ENCODE data around the gene SUPT3H.
"Not testable (repeated sequence)": the region's sequence is repeated elsewhere in the genome, so short reads cannot be mapped to it uniquely, and the experiment has no call there.

SUPT3H gene

DNA sequence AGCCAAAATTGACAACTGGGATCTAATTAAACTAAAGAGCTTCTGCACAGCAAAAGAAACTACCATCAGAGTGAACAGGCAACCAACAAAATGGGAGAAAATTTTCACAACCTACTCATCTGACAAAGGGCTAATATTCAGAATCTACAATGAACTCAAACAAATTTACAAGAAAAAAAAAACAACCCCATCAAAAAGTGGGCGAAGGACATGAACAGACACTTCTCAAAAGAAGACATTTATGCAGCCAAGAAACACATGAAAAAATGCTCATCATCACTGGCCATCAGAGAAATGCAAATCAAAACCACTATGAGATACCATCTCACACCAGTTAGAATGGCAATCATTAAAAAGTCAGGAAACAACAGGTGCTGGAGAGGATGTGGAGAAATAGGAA lies 310.3 kb downstream of the SUPT3H start:
- H3K27me3 ChIP-seq (ENCODE audit: control insufficient read depth in 2 of 2, insufficient read depth in 2 of 2, low read length in 2 of 2); H3K4me1 ChIP-seq (ENCODE audit: control insufficient read depth in 2 of 2, insufficient read depth in 2 of 2, low read length in 2 of 2); H3K36me3 ChIP-seq (ENCODE audit: control insufficient read depth in 2 of 2, insufficient read depth in 2 of 2, low read length in 2 of 2); H3K27ac ChIP-seq (ENCODE audit: low read depth in 2 of 2, low read length in 2 of 2); H3K9ac ChIP-seq (ENCODE audit: low read depth in 1 of 2, low read length in 2 of 2); H3K4me3 ChIP-seq (ENCODE audit: low read length in 2 of 2); H3K9me3 ChIP-seq (ENCODE audit: control insufficient read depth in 2 of 2, low read length in 2 of 2): not testable (repeated sequence)

DNA sequence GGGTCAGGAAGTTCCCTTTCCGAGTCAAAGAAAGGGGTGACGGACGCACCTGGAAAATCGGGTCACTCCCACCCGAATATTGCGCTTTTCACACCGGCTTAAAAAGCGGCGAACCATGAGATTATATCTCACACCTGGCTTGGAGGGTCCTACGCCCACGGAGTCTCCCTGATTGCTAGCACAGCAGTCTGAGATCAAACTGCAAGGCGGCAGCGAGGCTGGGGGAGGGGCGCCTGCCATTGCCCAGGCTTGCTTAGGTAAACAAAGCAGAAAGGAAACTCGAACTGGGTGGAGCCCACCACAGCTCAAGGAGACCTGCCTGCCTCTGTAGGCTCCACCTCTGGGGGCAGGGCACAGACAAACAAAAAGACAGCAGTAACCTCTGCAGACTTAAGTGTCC lies 315.1 kb downstream of the SUPT3H start:
- not testable (repeated sequence) for H3K27ac ChIP-seq (ENCODE audit: low read depth in 2 of 2, low read length in 2 of 2); H3K4me1 ChIP-seq (ENCODE audit: control insufficient read depth in 2 of 2, insufficient read depth in 2 of 2, low read length in 2 of 2); H3K4me3 ChIP-seq (ENCODE audit: low read length in 2 of 2)

DNA sequence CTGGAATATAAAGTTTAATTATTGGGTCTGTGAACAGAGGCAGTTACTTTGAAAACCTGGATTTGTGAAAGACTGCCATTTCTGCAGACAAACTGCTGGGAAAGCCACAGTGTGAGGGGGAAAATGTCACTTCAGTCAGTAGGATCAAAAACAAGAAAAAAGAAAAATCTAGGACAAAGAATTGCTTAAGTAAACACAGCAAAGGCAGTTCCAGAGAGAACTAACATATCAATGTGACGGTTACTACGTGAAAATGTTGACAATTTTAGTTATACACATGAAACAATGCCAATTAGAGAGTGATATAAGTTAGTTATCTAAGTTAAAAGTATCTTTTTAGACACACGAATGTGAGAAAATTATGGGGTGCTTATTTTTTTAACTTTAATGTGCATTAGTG lies 320.0 kb downstream of the SUPT3H start:
- Histone ChIP-seq H3K27me3 (ENCODE audit: control insufficient read depth in 2 of 2, insufficient read depth in 2 of 2, low read length in 2 of 2) (no peaks in the 10 kb centered on the region), H3K4me3 (ENCODE audit: low read length in 2 of 2) (no peak overlapping the region), H3K4me1 (ENCODE audit: control insufficient read depth in 2 of 2, insufficient read depth in 2 of 2, low read length in 2 of 2) (no peaks in the 10 kb centered on the region), H3K36me3 (ENCODE audit: control insufficient read depth in 2 of 2, insufficient read depth in 2 of 2, low read length in 2 of 2) (no peaks in the 10 kb centered on the region), H3K9me3 (ENCODE audit: control insufficient read depth in 2 of 2, low read length in 2 of 2) (no peaks in the 10 kb centered on the region), H3K9ac (ENCODE audit: low read depth in 1 of 2, low read length in 2 of 2) (no peak overlapping the region), H3K27ac (ENCODE audit: low read depth in 2 of 2, low read length in 2 of 2) (no peak overlapping the region)

More for the DNA sequence above, 315.1 kb downstream of the SUPT3H start:
- not testable (repeated sequence) for H3K36me3 ChIP-seq (ENCODE audit: control insufficient read depth in 2 of 2, insufficient read depth in 2 of 2, low read length in 2 of 2); H3K9me3 ChIP-seq (ENCODE audit: control insufficient read depth in 2 of 2, low read length in 2 of 2); H3K9ac ChIP-seq (ENCODE audit: low read depth in 1 of 2, low read length in 2 of 2); H3K27me3 ChIP-seq (ENCODE audit: control insufficient read depth in 2 of 2, insufficient read depth in 2 of 2, low read length in 2 of 2)

DNA sequence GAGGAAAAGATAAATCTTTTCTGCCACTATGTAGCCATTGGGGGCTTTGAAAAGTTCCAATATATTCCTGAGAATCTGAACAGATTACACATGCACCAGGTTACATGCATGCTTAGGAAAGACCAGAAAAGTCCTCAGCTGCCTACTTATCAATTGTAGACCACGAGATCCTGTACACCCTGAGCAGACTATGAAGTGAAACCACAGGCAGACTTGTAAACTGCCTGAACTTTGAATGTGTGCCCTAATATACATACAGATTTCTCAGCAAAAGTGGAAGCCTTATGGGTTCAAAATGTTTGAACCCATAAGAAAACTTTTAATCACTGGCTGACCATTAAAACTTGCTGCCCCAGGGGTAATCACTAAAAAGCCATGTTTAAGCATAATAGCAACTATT lies 323.1 kb downstream of the SUPT3H start:
- H3K4me3 ChIP-seq (ENCODE audit: low read length in 2 of 2): no peak overlapping the region
- H3K9me3 ChIP-seq (ENCODE audit: control insufficient read depth in 2 of 2, low read length in 2 of 2): no peaks in the 10 kb centered on the region
- H3K4me1 ChIP-seq (ENCODE audit: control insufficient read depth in 2 of 2, insufficient read depth in 2 of 2, low read length in 2 of 2): no peaks in the 10 kb centered on the region

DNA sequence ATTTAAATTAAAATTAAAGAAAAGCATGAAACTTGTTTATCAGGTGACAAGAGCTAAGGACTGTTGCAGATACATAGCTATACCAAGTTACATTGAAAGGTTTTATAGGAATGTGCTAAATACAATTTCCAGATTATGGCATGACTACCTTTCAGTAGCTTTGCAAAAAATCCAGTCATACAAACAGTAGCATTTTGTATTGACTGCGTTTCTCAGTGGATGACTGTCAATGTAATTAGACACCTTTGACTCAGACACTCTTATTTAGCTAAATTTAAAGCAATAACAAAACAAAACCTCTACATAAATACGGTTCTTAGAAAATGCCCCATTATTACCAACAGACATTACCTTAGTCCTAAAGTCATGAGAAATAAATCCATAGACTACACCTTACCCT lies 325.4 kb downstream of the SUPT3H start:
- H3K36me3 ChIP-seq (ENCODE audit: control insufficient read depth in 2 of 2, insufficient read depth in 2 of 2, low read length in 2 of 2): no peaks in the 10 kb centered on the region
- no peaks in the 10 kb centered on the region for H3K9me3 ChIP-seq (ENCODE audit: control insufficient read depth in 2 of 2, low read length in 2 of 2)
- H3K27ac ChIP-seq (ENCODE audit: low read depth in 2 of 2, low read length in 2 of 2): no peak overlapping the region
- H3K27me3 ChIP-seq (ENCODE audit: control insufficient read depth in 2 of 2, insufficient read depth in 2 of 2, low read length in 2 of 2): no peaks in the 10 kb centered on the region
- H3K4me1 ChIP-seq (ENCODE audit: control insufficient read depth in 2 of 2, insufficient read depth in 2 of 2, low read length in 2 of 2): no peaks in the 10 kb centered on the region
- H3K9ac ChIP-seq (ENCODE audit: low read depth in 1 of 2, low read length in 2 of 2): no peak overlapping the region
- H3K4me3 ChIP-seq (ENCODE audit: low read length in 2 of 2): no peak overlapping the region

More for the DNA sequence above, 323.1 kb downstream of the SUPT3H start:
- H3K36me3 ChIP-seq (ENCODE audit: control insufficient read depth in 2 of 2, insufficient read depth in 2 of 2, low read length in 2 of 2): no peaks in the 10 kb centered on the region
- H3K9ac ChIP-seq (ENCODE audit: low read depth in 1 of 2, low read length in 2 of 2): no peak overlapping the region
- no peak overlapping the region for H3K27ac ChIP-seq (ENCODE audit: low read depth in 2 of 2, low read length in 2 of 2)
- H3K27me3 ChIP-seq (ENCODE audit: control insufficient read depth in 2 of 2, insufficient read depth in 2 of 2, low read length in 2 of 2): no peaks in the 10 kb centered on the region

DNA sequence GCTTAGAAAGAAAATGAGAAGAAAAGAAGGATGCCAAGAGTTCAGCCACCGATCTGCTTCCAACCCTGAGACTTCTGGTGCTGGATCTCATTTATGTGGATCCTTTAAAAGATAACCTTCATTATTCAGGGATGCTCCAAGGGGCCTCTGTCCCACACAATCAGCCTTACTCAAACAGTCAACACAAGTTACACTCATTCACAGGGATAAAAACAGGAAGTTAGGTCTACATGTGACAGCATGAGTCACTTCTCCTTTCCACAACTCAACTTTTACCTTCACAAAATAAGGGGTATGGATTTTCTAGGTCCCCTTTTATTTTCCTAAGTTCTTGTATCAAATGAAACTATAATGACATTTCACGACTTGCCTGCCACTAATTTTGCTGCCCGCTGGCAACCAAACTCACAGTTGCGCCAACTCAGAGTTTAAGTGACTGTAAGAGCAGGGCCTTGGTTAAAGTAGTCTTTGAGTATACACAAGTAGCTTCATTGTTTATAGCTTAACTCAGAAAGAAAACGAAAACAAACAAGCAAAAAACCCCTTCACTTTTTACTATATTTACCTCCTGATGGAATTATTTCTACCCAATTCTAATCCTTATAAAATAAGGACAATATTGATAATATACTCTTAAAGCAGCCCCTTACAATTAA lies 328.4 kb downstream of the SUPT3H start:
- no peaks in the 10 kb centered on the region for H3K4me1 ChIP-seq (ENCODE audit: control insufficient read depth in 2 of 2, insufficient read depth in 2 of 2, low read length in 2 of 2)
- no peak overlapping the region for H3K27ac ChIP-seq (ENCODE audit: low read depth in 2 of 2, low read length in 2 of 2)
- H3K36me3 ChIP-seq (ENCODE audit: control insufficient read depth in 2 of 2, insufficient read depth in 2 of 2, low read length in 2 of 2): no peaks in the 10 kb centered on the region
- H3K4me3 ChIP-seq (ENCODE audit: low read length in 2 of 2): no peak overlapping the region
- no peaks in the 10 kb centered on the region for H3K27me3 ChIP-seq (ENCODE audit: control insufficient read depth in 2 of 2, insufficient read depth in 2 of 2, low read length in 2 of 2)
- no peak overlapping the region for H3K9ac ChIP-seq (ENCODE audit: low read depth in 1 of 2, low read length in 2 of 2)
- H3K9me3 ChIP-seq (ENCODE audit: control insufficient read depth in 2 of 2, low read length in 2 of 2): no peaks in the 10 kb centered on the region

DNA sequence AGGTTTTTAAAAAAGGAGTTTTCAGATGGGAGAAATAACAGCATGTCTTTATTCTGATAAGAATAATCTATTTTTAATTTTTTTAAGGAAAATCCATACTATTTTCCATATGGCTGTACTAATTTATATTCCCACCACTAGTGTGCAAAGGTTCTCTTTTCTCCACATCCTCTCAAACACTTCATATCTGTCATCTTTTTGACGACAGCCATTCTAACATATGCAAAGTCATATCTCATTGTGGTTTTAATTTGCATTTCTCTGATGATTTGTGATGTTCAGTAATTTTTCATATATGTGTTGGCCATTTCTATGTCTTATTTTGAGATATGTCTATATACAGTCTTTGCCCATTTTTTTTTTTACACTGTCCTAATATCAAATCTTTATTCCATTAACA lies 330.2 kb downstream of the SUPT3H start:
- no peaks in the 10 kb centered on the region for H3K36me3 ChIP-seq (ENCODE audit: control insufficient read depth in 2 of 2, insufficient read depth in 2 of 2, low read length in 2 of 2)
- H3K27me3 ChIP-seq (ENCODE audit: control insufficient read depth in 2 of 2, insufficient read depth in 2 of 2, low read length in 2 of 2): no peaks in the 10 kb centered on the region
- no peak overlapping the region for H3K4me3 ChIP-seq (ENCODE audit: low read length in 2 of 2)
- no peak overlapping the region for H3K27ac ChIP-seq (ENCODE audit: low read depth in 2 of 2, low read length in 2 of 2)
- no peaks in the 10 kb centered on the region for H3K4me1 ChIP-seq (ENCODE audit: control insufficient read depth in 2 of 2, insufficient read depth in 2 of 2, low read length in 2 of 2)
- H3K9me3 ChIP-seq (ENCODE audit: control insufficient read depth in 2 of 2, low read length in 2 of 2): no peaks in the 10 kb centered on the region
- H3K9ac ChIP-seq (ENCODE audit: low read depth in 1 of 2, low read length in 2 of 2): no peak overlapping the region

GRCh38 chr6:45045253-45045601 lies 332.5 kb downstream of the SUPT3H start:
- Histone ChIP-seq H3K9ac (ENCODE audit: low read depth in 1 of 2, low read length in 2 of 2) (no peak overlapping the region), H3K27me3 (ENCODE audit: control insufficient read depth in 2 of 2, insufficient read depth in 2 of 2, low read length in 2 of 2) (no peaks in the 10 kb centered on the region), H3K4me3 (ENCODE audit: low read length in 2 of 2) (no peak overlapping the region), H3K27ac (ENCODE audit: low read depth in 2 of 2, low read length in 2 of 2) (no peak overlapping the region), H3K36me3 (ENCODE audit: control insufficient read depth in 2 of 2, insufficient read depth in 2 of 2, low read length in 2 of 2) (no peaks in the 10 kb centered on the region), H3K4me1 (ENCODE audit: control insufficient read depth in 2 of 2, insufficient read depth in 2 of 2, low read length in 2 of 2) (no peaks in the 10 kb centered on the region), H3K9me3 (ENCODE audit: control insufficient read depth in 2 of 2, low read length in 2 of 2) (no peaks in the 10 kb centered on the region)

DNA sequence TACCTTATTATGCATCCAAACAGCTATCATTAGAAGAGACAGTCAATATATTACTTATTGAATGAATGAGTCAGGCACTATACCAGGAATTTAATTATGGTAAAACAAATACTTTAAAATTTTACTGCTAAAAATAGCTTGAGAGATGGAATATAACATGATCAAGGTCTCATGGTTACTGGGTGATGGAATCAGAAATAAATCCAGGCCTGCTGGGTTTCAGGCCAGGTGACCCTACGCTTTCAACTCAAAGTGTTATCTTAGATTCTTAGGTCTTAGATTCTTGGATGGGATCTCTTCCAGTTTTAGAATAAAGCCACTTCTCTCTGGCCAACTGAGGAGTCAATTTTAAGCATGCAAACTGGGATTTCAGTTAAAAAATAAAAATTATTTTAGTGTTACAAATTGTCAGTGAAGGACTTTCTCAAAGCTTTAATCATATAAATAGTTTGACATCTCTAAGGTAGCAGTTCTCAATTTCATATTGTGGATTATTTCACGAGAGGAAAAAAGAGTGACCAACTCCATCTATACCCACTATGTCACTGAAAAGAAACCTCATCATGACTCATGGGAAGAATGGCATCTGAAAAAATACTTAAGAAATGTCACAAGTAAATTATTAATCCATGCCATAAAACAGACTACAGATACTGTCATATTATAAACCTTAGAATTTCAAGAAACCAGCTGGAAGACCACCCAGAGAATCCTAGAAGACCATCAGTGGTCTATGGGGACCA lies 333.1 kb downstream of the SUPT3H start:
- Histone ChIP-seq H3K36me3 (ENCODE audit: control insufficient read depth in 2 of 2, insufficient read depth in 2 of 2, low read length in 2 of 2) (no peaks in the 10 kb centered on the region), H3K4me1 (ENCODE audit: control insufficient read depth in 2 of 2, insufficient read depth in 2 of 2, low read length in 2 of 2) (no peaks in the 10 kb centered on the region), H3K9me3 (ENCODE audit: control insufficient read depth in 2 of 2, low read length in 2 of 2) (no peaks in the 10 kb centered on the region), H3K9ac (ENCODE audit: low read depth in 1 of 2, low read length in 2 of 2) (no peak overlapping the region), H3K27me3 (ENCODE audit: control insufficient read depth in 2 of 2, insufficient read depth in 2 of 2, low read length in 2 of 2) (no peaks in the 10 kb centered on the region), H3K4me3 (ENCODE audit: low read length in 2 of 2) (no peak overlapping the region), H3K27ac (ENCODE audit: low read depth in 2 of 2, low read length in 2 of 2) (no peak overlapping the region)

DNA sequence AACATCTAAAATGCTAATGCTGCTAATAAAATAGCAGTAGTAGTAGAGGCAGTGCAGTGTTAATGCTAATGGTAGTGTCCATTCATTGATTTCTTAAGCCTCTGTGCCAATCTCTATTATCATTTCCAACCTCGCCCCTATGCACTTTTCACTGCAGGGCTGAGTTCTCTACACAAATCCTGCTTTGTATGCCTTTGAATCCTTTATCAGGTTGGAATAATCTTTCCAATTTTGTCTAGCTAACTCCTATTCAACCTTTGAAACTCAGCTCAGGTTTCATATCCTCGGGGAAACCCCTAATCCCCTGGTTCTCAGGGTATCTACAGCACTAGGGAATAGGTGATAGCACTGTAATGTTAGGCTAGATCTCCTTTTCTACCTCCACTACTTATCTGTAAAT lies 333.6 kb downstream of the SUPT3H start:
- no peaks in the 10 kb centered on the region for H3K36me3 ChIP-seq (ENCODE audit: control insufficient read depth in 2 of 2, insufficient read depth in 2 of 2, low read length in 2 of 2)
- no peaks in the 10 kb centered on the region for H3K27me3 ChIP-seq (ENCODE audit: control insufficient read depth in 2 of 2, insufficient read depth in 2 of 2, low read length in 2 of 2)
- no peak overlapping the region for H3K4me3 ChIP-seq (ENCODE audit: low read length in 2 of 2)
- no peak overlapping the region for H3K27ac ChIP-seq (ENCODE audit: low read depth in 2 of 2, low read length in 2 of 2)
- no peaks in the 10 kb centered on the region for H3K9me3 ChIP-seq (ENCODE audit: control insufficient read depth in 2 of 2, low read length in 2 of 2)
- H3K4me1 ChIP-seq (ENCODE audit: control insufficient read depth in 2 of 2, insufficient read depth in 2 of 2, low read length in 2 of 2): no peaks in the 10 kb centered on the region
- no peak overlapping the region for H3K9ac ChIP-seq (ENCODE audit: low read depth in 1 of 2, low read length in 2 of 2)
